HG03039 (cell line): ENCODE measurements around the gene NR3C2.

Source experiments
- ATAC-seq: cut with Tn5 transposase; IDR thresholded peaks from one replicate; pipeline ENCODE4 v1.9.1; 2021; ENCODE audit warnings: mild to moderate bottlenecking, moderate library complexity; ENCODE audit not compliant: unreplicated experiment

The NR3C2 gene

GRCh38 chr4:148441986-148442831 lies at the start of gene NR3C2:
TSS of gene NR3C2 (minus strand) at chr4:148442414.
- peak; percentile 98 for ATAC-seq

GRCh38 chr4:148487181-148487580 lies 45.0 kb upstream of the NR3C2 start:
- no peak for ATAC-seq

DNA sequence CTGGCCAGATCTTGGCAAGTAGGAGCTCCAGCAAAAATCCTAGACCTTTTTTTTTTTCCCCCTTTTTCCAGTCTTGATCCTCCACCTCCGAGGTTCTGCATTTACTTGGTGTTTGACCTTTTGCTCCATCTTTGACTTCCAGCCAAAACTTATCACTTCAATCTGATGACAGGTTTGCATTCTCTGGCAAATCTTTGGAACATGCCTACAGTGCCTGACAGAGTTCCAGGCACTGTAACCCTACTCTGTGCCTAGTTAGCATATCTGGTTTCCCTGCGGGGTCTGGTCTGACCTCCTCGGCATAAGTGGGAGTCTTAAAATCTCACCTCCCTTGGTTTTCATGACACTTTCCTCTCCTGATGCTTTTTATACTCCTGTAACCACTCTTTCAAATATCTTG lies 39.4 kb upstream of the NR3C2 start:
- no peak for ATAC-seq

GRCh38 chr4:148477276-148477675 lies 35.1 kb upstream of the NR3C2 start:
- ATAC-seq, result no peak

- no peak for ATAC-seq
These were observed 27.7 kb upstream of the NR3C2 start for GRCh38 chr4:148469938-148470337.

- ATAC-seq, result no peak
These were observed 12.6 kb upstream of the NR3C2 start for GRCh38 chr4:148454835-148455234.

- no peak for ATAC-seq
These were observed 11.6 kb upstream of the NR3C2 start for GRCh38 chr4:148453833-148454232.

GRCh38 chr4:148452970-148453369 lies 10.8 kb upstream of the NR3C2 start:
- ATAC-seq, result no peak

- ATAC-seq, result no peak
These were observed 7.7 kb upstream of the NR3C2 start for GRCh38 chr4:148449921-148450320.

GRCh38 chr4:148448141-148448540 lies 5.9 kb upstream of the NR3C2 start:
- no peak for ATAC-seq

DNA sequence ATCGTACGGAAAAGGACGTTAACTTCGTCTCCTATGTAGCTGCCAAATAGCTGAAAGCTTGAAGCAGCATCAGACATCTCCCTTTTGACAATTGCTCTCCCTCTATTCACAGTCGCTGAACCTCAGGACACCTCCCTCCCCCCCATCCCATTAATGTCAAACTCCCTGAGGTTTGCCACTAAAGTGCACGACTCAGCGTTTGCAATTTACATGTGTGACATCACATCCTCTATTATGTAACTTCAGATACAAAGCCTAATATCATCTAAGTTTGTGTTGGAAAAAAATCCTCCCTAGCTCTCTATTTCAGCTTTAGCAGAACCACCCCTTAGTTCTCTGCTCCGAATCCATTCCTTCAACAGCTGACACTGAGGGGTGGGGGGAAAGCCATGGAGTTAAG lies 5.5 kb upstream of the NR3C2 start:
- no peak for ATAC-seq

GRCh38 chr4:148445860-148446330 lies 3.7 kb upstream of the NR3C2 start:
- no peak for ATAC-seq

GRCh38 chr4:148445071-148445859 lies 3.1 kb upstream of the NR3C2 start:
- ATAC-seq, result no peak

- ATAC-seq, result no peak
These were observed 2.3 kb upstream of the NR3C2 start for GRCh38 chr4:148444296-148445070.

- no peak for ATAC-seq
These were observed 1.5 kb upstream of the NR3C2 start for GRCh38 chr4:148443512-148444295.

GRCh38 chr4:148442832-148443511 lies 758 bp upstream of the NR3C2 start:
- peak; percentile 6 for ATAC-seq

- no peak for ATAC-seq
These were observed 609 bp downstream of the NR3C2 start for GRCh38 chr4:148441624-148441985.

GRCh38 chr4:148438047-148438446 lies 4.2 kb downstream of the NR3C2 start:
- no peak for ATAC-seq

DNA sequence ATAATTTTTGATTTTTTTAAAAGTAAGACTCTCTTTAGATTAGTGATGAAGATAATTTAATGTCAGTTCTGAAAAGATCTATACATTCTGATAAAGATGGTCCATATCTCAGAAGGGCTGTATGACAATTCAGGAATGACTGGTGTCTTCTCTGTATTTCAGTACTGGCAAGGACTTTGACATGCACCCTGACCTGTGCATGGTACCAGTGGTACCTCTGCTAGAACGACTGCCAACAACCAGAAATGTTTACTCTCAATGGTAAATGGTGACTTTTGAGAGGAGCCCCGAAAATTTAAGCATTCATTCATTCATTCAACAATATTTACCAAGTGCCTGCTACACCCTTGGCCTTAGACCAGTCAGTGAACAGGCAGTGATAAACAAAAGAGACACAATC lies 4.8 kb downstream of the NR3C2 start:
- ATAC-seq, result no peak

GRCh38 chr4:148436512-148436911 lies 5.7 kb downstream of the NR3C2 start:
- ATAC-seq, result no peak
